Ecto neural progenitor cell (in vitro differentiated cells): ENCODE data around the gene KRTAP10-9.
A peak's percentile ranks its signal among the peaks of the same experiment; 100 is the strongest.
"Not testable (repeated sequence)": the region's sequence is repeated elsewhere in the genome, so short reads cannot be mapped to it uniquely, and the experiment has no call there.

ENCODE experiments used
- DNase-seq: peaks from one replicate; pipeline ENCODE4 v3.0.0-alpha.2; 2018; ENCODE audit warnings: low spot score

KRTAP10-9 gene, protein sequence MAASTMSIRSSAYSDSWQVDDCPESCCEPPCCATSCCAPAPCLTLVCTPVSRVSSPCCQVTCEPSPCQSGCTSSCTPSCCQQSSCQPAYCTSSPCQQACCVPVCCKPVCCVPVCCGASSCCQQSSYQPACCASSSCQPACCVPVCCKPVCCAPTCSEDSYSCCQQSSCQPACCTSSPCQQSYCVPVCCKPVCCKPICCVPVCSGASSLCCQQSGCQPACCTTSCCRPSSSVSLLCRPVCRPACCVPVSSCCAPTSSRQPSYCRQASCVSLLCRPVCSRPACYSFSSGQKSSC

DNA sequence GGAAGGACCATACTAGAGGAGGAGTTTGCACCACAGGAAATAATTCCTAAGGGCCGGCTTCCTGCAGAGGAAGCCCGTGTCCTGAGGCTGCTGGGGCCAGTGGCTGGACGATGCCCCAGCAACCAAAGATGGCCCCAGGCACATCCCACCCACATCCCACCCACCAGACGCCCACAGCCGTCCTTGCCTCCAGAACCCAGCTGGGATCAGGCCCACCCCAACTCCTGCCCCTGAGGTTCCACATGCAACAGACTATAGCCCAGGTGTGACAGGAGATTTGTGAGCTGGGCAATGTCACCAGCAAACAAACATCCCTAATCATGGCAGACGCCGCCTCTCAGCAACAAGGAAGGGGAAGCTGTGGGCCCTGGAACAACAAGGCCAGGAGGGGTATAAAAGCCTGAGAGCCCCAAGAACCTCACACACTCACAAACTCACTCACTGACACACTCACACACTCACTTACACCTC is at the start of gene KRTAP10-9:
KRTAP10-9 (plus strand) TSS at position 421 of the 471 bp plus-strand sequence. CDS start 79 bp downstream, outside the sequence.
- no peak for DNase-seq

DNA sequence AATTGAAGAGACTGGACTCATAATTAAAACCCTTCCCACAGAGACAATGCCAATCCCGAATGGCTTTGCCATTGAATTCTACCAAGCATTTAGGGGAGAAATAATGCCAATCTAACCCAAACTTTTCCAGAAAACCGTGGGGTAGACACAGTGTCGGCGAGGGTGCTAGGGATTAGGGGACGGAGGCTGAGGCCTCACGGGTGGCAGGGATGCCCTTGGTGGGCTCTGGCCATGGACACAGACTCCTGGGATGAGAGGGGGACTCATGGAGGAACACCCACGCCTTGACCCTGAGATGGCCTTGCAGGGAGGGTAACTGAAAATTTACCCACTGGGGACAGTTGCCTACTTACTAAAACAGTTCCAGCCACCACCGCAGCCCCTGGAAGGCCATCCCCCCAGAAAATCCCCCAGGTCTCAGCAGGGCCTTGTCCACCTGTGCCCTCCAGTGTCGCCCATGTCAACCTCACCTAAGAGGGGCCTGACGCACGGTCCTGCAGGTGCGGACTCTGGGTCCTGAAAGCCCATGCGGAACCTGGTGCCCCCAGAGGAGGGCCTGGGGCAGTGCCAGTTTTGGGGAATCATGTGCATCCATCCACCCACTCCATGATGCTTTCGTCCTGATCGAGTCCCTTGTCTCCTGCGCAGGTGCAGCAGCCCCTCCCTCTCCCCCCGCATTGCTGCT is 48.4 kb upstream of the KRTAP10-9 start:
- DNase-seq = no peak

DNA sequence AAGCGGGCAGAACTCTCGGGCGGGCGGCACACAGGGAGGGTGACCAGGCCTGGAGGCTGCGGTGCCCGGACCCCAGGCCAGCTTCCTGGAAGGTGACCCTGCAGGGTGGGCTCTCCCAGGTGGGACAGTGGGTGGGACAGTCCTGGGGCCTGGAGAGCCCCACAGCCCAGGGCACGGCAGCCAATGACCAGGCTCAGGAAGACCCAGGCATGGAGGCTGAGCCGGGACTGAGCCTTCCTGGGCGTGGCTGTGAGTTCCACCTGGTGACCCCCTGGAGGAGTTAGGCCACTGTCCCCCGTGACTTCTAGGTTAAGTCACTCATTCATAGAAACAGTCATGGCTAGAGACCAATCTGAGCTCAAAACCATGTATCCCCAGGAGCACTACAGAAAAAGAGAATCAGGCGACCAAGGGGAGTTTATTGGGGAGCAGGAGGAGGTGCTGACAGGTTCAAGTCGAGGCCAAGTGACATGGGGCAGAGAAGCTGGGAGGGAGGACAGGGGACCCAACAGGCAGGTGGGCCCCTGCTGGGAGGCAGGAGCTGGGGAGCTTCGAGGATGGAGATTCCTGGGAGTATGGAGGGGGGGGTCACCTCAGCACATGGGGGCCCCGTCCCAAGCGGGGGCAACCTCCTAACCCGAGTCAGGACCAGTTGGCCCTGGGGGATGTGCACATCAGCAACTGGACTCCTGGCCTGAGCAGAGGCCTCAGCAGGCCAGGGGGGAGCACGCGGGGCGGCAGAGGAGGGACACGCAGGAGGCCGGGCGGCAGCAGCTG is 47.6 kb upstream of the KRTAP10-9 start:
- no peak for DNase-seq

DNA sequence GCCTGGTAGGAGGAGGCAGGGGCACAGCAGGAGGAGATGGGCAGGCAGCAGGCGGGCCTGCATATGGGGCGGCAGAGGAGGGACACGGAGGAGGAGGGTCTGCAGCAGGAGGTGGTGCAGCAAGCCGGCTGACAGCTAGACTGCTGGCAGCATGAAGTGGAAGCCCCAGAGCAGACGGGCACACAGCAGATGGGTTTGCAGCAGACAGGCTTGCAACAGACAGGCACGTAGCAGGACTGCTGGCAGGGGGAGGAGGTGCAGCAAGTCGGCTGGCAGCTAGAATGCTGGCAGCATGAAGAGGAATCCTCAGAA is 47.1 kb upstream of the KRTAP10-9 start:
- DNase-seq = peak; percentile 32

DNA sequence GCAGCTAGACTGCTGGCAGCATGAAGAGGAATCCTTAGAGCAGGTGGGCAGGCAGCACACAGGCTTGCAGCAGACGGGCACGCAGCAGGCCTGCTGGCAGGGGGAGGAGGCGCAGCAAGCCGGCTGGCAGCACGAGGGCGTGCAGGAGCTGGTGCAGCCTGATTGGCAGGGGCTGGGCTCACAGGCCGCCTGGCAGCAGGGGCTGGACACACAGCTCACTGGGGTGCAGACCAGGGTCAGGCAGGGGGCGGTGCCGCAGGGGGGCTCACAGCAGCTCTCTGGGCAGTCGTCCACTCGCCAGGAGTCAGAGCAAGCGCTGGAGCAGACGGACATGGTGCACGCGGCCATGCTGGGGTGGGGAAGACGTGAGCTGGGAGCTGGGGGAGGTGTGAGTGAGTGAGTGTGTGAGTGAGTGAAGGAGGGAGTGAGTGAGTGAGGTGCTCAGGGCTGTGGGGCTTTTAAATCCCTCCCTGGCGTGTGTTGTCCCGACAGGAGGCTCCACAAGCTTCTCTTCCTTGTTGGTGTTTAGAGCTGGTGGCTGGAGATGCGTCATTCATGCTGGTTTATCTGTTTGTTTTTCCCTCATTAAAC is 46.6 kb upstream of the KRTAP10-9 start, which contains the start of gene KRTAP10-5:
KRTAP10-5 (minus strand) TSS at position 374 of the 591 bp plus-strand sequence; CDS start at position 348, 26 bp downstream.
- DNase-seq = peak; percentile 48

DNA sequence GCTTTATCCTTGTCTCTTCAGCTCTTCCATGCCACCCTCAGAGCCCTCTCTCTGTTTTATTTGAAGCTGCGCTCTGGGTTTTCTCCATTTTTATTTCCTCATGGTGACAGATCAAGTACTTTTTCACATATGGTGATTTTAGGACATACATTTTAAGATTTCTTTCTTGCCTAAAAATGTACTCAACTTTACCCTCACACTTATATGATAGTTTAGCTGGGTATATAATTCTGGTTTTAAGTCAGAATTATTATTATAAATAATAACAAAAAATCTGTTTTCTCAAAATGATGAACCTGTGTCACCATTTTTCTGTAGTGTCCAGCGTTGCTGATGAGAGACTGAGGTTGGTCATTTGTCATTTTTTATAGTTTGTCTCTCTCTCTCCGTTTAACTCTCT is 45.7 kb upstream of the KRTAP10-9 start:
- DNase-seq = no peak

DNA sequence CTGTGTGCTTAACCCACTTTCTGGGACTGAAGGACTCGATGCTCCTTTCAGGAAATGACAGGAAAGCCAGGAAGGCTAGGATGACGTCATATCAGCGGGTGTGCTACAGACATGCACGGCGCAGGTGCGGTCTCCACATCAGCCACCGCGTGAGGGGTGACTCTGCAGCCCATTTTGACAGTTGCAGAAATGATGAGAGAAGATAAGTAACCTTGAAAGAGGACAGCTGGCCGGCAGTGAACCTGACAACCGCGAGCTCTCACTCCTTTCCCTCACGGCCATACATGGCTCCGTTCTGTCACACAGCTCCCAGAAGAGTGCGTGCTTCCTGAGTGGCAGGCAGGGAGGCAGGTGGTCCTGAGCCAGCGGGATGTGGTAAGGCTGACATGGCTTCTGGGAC is 44.8 kb upstream of the KRTAP10-9 start:
- peak; percentile 35 for DNase-seq

DNA sequence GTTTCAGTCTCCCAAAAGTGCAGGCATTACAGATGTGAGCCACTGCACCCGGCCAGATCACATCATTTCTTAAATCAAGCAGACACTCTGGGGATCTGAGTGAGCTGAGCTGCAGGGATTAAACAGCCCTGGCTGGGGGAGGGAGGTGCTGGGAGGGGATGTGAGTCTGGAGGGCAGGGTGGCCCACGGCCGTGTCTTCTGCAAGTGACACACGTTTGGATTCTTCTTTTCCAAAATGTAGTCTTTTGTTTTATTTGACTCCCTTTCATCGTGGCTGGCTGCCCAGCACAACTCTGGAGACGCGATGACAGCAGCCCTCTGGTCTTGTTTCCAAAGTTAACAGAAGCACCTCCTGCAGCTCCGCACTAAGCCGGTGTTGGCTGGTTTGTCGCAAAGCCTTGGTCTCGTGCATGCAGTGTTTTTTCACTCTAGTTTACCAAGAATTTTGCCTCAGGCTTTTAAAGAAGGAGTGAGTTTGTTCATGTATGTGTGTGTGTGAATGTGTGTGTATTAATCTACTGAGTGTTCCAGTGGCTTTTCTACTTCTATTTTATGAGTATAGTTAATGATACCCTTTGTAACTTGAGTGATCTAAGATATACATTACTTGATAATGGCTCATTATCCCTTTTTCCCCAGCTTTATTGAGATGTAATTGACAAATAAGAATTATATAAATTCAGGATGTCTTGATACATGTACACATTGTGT is 43.6 kb upstream of the KRTAP10-9 start:
- peak; percentile 66 for DNase-seq

DNA sequence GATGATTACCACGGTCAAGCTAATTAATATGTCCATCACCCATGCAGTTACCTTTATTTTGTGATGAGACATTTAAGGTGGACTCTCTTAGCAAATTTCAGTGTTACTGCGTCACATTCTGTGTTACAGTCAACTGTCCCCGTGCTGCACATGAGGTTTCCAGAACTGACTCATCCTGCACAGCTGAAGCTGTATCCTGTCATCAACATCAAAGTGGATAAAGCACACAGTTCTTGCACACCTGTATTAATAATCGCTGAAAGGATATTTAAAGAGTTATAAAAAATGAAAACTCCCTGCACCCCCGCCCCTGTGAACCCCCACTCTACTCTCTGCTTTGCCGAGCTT is 43.1 kb upstream of the KRTAP10-9 start:
- DNase-seq = no peak

DNA sequence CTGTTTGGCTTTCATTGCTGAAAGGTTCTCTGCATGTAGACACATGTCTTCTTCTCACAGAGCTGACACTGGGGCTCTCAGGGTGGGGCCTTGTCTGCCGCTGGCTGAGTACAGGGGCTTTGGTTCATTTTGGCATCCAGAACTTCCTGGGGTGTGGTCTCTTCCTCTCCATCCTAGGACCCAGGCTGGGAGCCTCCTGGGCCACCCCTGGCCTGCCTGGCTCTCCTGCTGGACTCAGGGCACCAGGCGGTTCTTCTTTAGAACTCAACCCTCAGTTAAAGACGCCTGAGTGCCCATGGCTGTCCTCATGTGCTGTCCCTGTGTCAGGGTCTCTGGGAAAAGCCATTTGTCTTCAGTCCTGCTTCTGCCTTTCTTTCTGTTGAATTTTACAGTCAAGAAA is 41.0 kb upstream of the KRTAP10-9 start:
- no peak for DNase-seq

DNA sequence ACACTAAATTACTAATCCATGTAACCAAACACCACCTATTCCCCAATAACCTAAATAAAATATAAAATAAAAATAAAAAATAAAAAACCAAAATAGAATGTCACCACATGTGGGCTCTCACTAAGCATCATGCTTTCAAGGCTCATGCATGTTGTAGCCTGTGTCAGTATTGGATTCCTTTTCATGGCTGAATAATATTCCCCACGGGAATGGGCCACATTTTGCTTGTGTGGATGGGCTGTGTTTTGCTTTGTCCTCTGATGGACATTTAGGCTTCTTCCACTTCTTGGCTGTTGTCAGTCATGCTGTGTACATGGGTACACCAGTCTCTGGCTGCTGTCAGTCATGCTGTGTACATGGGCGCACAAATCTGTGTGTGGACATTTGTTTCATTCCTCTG is 37.8 kb upstream of the KRTAP10-9 start:
- no peak for DNase-seq

DNA sequence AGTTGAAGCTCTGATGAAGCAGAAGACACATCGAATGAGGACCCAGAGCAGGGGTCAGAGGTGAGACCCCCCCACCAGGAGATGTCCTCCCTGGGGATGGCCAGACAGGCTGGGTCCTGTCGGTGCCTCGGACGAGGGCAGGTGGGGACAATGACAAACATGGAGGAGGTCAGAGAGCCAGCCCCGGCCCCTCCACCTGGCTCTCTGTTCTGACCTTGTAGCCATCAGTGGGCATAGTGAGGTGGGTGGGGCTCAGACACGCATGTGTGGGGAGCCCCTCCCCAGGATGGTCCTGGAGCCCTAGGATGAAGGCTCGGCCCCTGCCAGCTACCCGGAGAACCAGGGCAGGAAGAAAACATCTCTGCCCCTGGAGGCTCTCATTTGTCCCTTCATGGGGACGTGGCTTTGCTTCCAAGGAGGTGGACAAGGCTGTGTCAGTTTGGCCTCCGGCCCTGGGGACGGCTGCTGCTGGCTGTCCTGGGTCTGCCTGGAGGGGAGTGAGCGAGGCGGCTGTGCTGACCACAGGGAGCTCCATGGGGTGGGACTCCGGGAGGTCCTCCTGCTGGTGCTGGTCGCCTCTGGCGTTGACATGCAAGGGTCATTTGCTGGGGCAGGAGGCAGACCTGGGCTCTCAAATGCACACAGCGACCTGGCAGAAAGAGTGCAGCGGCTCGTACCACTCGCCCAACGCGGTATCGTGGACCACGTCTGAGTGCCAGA is 37.1 kb upstream of the KRTAP10-9 start:
- DNase-seq = peak; percentile 45

DNA sequence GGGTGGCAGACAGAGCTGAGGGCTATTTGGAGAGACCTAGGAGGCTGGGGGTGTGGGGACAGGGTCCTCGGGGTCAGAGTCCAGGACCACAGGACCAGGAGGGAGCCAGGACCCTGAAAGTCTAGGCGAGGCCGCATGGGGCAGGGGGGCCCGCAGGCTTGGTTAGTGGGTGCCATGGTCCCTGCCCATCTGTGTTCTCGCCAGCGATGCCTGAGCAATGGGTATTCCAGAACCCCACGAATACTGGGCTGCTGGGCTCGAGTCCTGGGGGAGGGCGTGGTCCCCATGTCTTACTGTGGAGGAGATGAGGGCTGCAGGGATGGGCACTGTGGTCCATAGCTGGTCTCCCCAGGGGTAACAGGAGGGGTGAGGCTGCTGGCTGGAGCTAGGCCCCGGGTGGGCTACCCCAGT is 36.6 kb upstream of the KRTAP10-9 start:
- DNase-seq = no peak

DNA sequence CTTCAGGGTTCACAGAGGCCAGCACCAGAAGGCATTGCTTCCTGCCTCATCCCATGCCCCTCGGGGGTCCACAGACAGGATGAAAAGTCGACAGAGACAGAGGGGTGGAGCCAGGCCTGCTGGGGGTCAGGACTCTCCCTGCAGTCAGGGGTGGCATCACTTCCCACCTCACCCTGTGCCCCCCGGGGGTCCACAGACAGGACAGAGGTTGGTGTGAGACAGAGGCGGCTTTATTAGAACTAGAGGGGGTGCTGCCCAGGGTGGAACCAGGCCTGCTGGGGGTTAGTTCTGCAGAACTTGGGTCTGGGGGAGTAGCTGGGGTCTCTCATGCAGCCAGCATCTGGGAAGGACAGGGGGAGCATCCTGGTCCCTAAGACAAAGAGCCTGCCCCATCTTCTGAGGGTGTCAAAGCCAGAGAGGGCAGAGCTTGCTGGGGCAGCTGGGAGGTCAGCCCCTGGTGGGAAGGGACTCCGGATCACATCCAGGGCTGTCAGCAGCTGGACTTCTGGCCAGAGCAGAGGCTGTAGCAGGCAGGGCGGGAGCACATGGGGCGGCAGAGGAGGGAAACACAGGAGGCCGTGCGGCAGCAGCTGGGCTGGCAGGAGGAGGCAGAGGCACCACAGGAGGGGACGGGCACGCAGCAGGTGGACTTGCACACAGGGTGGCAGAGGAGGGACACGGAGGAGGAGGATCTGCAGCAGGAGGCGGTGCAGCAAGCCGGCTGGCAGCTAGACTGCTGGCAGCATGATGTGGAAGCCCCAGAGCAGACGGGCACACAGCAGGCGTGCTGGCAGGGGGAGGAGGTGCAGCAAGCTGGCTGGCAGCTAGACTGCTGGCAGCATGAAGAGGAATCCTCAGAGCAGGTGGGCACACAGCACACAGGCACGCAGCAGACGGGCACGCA is 35.7 kb upstream of the KRTAP10-9 start:
- peak; percentile 27 for DNase-seq

DNA sequence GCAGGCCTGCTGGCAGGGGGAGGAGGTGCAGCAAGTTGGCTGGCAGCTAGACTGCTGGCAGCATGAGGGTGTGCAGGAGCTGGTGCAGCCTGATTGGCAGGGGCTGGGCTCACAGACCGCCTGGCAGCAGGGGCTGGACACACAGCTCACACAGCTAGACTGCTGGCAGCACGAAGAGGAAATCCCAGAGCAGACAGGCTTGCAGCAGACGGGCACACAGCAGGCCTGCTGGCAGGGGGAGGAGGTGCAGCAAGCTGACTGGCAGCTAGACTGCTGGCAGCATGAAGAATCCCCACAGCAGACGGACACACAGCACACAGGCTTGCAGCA is 35.1 kb upstream of the KRTAP10-9 start:
- not testable (repeated sequence) for DNase-seq

DNA sequence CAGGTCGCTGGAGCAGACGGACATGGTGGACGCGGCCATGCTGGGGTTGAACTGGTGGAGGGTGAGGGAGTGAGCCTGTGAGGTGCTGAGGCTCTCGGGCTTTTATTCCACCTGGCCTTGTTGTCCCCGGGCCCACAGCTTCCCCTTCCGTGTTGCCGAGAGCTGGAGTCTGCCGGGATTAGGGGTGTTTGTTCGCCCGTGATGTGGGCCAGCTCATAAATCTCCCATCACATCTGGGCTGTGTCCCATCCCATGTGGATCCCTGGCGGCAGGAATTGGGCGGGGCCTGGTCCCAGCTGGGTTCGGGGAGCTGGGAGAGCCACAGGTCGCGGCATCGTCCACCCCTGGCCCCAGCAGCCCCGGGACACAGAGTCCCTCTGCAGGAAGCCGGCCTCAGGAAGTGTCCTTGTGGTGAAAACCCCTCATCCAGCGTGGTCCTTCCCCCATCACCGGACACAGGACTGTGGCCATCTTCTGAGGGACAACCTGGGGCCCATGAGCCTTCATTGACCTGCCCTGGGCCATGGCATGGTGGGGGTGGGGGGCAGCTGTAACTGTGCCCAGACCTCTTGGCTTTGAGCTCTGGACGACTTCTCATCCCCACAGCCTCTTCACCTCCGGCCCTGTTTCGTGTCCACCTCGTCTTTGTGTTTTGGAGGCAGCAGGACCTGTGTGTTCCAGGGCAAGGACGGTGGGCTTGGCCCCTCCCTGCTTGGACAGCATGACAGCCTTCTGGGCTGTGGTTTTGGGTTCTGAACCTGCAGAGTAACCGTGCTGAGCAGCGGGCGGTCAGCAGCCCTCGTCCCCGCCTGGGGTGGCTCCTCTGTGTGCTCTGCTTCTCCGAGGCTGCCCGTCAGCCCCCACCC is 34.2 kb upstream of the KRTAP10-9 start, which contains the start of gene KRTAP10-6:
KRTAP10-6 (minus strand) TSS at position 60 of the 866 bp plus-strand sequence; CDS start at position 39, 21 bp downstream.
- peak; percentile 43 for DNase-seq

DNA sequence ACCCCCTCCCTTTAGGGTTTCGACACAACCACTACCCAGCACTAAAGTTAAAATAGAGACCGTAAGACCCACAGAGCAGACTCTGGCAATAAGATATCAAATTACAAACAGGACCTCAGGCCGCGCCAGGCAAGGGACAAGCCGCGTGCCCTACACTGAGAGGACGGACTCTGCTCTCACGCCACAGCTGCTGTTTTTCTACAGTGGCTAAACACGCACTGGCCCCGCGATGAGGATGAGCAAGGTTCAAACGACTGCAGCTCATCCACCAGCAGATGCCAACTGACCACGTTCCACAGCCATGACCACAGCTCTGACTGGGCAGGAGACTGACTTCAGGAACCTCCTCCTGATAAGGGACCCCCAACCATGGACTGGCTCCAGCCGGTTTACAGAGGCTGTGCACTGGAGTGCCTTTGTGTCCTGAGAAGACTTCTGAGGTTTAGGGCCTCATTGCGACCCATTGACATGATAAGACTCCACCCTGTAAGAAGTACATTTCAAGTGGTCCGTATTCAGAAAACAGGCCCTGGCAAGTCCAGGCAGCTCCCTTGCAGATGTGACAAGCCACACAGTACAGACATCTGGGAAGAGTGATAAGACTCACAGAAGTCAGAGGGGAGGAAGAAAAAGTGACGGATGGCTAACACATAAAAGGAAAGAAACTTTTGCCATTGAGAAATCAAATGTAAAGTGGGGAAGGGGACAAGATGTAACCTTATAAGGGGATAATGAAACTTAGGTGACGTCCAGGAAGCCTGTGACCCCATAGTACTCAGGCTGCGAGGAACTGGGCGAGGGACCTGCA is 33.1 kb upstream of the KRTAP10-9 start:
- DNase-seq = peak; percentile 44

DNA sequence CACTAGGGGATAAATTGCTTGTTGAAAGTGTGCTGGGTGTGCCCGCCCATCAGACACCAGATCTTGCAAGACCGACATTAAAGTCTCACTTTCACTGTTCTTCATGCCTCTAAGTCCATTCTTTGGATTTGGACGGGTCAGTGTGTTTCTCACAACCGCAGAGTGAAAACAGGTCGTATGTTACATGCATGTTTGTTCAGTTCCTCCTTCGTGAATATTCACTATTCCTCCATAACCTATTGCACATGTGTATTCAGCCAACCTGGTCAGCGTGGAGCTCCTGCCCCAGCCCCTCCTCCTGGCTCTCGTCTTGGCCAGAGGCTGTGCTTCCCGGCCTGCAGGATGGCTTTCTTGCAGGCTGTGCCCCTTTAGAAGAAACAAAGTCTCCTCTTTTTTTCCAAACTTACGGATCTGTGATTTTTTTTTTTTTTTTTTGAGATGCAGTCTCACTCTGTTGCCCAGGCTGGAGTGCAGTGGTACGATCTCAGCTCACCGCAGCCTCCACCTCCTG is 32.4 kb upstream of the KRTAP10-9 start:
- no peak for DNase-seq
